HEK293T (cell line): ENCODE results near the gene EPB41L2.

Experiments
- FOXA1 ChIP-seq: fragments of 450-650 bp; IDR thresholded peaks from 2 replicates; pipeline ENCODE4 v1.6.1; 2016; ENCODE audit warnings: mild to moderate bottlenecking
- FOXK2 ChIP-seq: fragments of 450-650 bp; IDR thresholded peaks from 2 replicates; pipeline ENCODE4 v1.6.1; 2016; ENCODE audit warnings: mild to moderate bottlenecking
- FOXM1 ChIP-seq: fragments of 450-650 bp; IDR thresholded peaks from 2 replicates; pipeline ENCODE4 v1.6.1; 2017; ENCODE audit warnings: mild to moderate bottlenecking, borderline replicate concordance
- HDGF ChIP-seq: fragments of 450-650 bp; IDR thresholded peaks from 2 replicates; pipeline ENCODE4 v1.6.1; 2017; ENCODE audit warnings: antibody characterized with exemption, borderline replicate concordance
- L3MBTL2 ChIP-seq: fragments of 450-650 bp; conservative IDR thresholded peaks from 2 replicates; pipeline ENCODE4 v1.6.1; 2016; ENCODE audit warnings: mild to moderate bottlenecking
- LEF1 ChIP-seq: fragments of 450-650 bp; IDR thresholded peaks from 2 replicates; pipeline ENCODE4 v1.6.1; 2017; ENCODE audit warnings: mild to moderate bottlenecking, borderline replicate concordance
- NFRKB ChIP-seq: fragments of 450-650 bp; IDR thresholded peaks from 2 replicates; pipeline ENCODE4 v1.6.1; 2016; ENCODE audit warnings: mild to moderate bottlenecking, moderate library complexity
- SP1 ChIP-seq: fragments of 450-650 bp; IDR thresholded peaks from 2 replicates; pipeline ENCODE4 v1.6.1; 2017
- SUZ12 ChIP-seq: fragments of 450-650 bp; IDR thresholded peaks from 2 replicates; pipeline ENCODE4 v1.6.1; 2016; ENCODE audit warnings: mild to moderate bottlenecking
- TARDBP ChIP-seq: fragments of 450-650 bp; IDR thresholded peaks from 2 replicates; pipeline ENCODE4 v1.6.1; 2016
- ZNF384 ChIP-seq: fragments of 450-650 bp; IDR thresholded peaks from 2 replicates; pipeline ENCODE4 v1.6.1; 2016
- TF ChIP-seq, protein P1 (sequence below): fragments of 450-650 bp; IDR thresholded peaks from 2 replicates; pipeline ENCODE4 v1.6.1; 2016

- TF ChIP-seq FOXM1 (no peak), HDGF (no peak), L3MBTL2 (no peak), NFRKB (no peak), FOXA1 (no peak), LEF1 (no peak), FOXK2 (no peak), TARDBP (no peak), SP1 (no peak), SUZ12 (no peak), ZNF384 (no peak)
- TF ChIP-seq, protein P1, sequence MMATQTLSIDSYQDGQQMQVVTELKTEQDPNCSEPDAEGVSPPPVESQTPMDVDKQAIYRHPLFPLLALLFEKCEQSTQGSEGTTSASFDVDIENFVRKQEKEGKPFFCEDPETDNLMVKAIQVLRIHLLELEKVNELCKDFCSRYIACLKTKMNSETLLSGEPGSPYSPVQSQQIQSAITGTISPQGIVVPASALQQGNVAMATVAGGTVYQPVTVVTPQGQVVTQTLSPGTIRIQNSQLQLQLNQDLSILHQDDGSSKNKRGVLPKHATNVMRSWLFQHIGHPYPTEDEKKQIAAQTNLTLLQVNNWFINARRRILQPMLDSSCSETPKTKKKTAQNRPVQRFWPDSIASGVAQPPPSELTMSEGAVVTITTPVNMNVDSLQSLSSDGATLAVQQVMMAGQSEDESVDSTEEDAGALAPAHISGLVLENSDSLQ, result no peak
Measured at GRCh38 chr6:131084982-131085381, 21.9 kb upstream of the EPB41L2 start.
